ENCODE data around the gene SLC27A3. TPM values are rescaled to one million over a fixed set of nuclear protein-coding genes. Genes with fewer than 3 reads are reported as not detected.
A peak's percentile ranks its signal among the peaks of the same experiment; 100 is the strongest.

SLC27A3 gene
- polyA plus RNA-seq, 4 donors, result 5.4 to 50.4 (median 16.9) TPM

DNA sequence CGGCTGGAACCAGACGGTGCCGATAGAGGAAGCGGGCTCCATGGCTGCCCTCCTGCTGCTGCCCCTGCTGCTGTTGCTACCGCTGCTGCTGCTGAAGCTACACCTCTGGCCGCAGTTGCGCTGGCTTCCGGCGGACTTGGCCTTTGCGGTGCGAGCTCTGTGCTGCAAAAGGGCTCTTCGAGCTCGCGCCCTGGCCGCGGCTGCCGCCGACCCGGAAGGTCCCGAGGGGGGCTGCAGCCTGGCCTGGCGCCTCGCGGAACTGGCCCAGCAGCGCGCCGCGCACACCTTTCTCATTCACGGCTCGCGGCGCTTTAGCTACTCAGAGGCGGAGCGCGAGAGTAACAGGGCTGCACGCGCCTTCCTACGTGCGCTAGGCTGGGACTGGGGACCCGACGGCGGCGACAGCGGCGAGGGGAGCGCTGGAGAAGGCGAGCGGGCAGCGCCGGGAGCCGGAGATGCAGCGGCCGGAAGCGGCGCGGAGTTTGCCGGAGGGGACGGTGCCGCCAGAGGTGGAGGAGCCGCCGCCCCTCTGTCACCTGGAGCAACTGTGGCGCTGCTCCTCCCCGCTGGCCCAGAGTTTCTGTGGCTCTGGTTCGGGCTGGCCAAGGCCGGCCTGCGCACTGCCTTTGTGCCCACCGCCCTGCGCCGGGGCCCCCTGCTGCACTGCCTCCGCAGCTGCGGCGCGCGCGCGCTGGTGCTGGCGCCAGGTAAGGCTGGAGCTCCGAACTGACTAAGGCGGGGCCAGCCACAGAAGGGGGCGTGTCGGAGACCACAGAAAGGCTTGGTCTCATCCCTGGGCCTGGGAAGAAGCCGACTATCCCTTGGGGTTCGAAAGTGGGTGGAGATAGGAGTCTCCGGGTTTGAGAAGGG, 486 bp downstream of the SLC27A3 start:
- WGBS, 3 donors, result 0% methylated on average over 63 to 83 of the region's 83 CpGs
- H3K4me1 ChIP-seq (ENCODE audit: control insufficient read depth in 3 of 3, insufficient read depth in 2 of 3, low read depth in 1 of 3, low read length in 2 of 3), result peaks cover 0 to 28% (median 11%) of the 10 kb centered on the region in 3 donors

DNA sequence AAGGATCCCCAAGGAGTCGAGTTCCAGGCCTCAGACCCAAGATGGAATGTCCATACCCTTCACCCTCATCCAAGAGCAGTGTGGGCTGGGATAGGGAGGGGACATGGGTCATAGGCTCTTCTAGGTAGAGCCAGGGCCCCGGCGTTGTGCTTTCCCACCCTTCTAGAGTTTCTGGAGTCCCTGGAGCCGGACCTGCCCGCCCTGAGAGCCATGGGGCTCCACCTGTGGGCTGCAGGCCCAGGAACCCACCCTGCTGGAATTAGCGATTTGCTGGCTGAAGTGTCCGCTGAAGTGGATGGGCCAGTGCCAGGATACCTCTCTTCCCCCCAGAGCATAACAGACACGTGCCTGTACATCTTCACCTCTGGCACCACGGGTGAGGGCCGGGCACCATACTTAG, 1.1 kb downstream of the SLC27A3 start:
- no peaks in the 10 kb centered on the region for H3K9me3 ChIP-seq (ENCODE audit: control insufficient read depth in 2 of 2, insufficient read depth in 1 of 2, low read depth in 1 of 2, low read length in 1 of 2)
- peaks cover 0 to 28% (median 11%) of the 10 kb centered on the region in 3 donors for H3K4me1 ChIP-seq (ENCODE audit: control insufficient read depth in 3 of 3, insufficient read depth in 2 of 3, low read depth in 1 of 3, low read length in 2 of 3)
- peak overlapping the region; percentile 60 to 79 (median 60) for H3K4me3 ChIP-seq (ENCODE audit: low read depth in 1 of 3, low read length in 3 of 3)
- no peaks in the 10 kb centered on the region for H3K27me3 ChIP-seq (ENCODE audit: control insufficient read depth in 3 of 3, insufficient read depth in 3 of 3, low read length in 3 of 3)
- peak overlapping the region in 2 of 3 donors; percentile 83 to 86 for H3K27ac ChIP-seq (ENCODE audit: low read depth in 1 of 3, low read length in 2 of 3)
- 54 to 65% (median 62%) methylated on average over 8 to 10 of the region's 10 CpGs for WGBS, 3 donors
- DNase-seq, result no peak
- H3K36me3 ChIP-seq (ENCODE audit: control insufficient read depth in 3 of 3, insufficient read depth in 2 of 3, low read depth in 1 of 3, low read length in 3 of 3), result peaks cover 0 to 67% (median 0%) of the 10 kb centered on the region in 3 donors
- FAIRE-seq, result no peak

More for the DNA sequence above, 486 bp downstream of the SLC27A3 start:
- DNase-seq (peak; percentile 64 to 90), FAIRE-seq (no peak)
- Histone ChIP-seq H3K36me3 (ENCODE audit: control insufficient read depth in 3 of 3, insufficient read depth in 2 of 3, low read depth in 1 of 3, low read length in 3 of 3) (peaks cover 0 to 74% (median 0%) of the 10 kb centered on the region in 3 donors), H3K27me3 (ENCODE audit: control insufficient read depth in 3 of 3, insufficient read depth in 3 of 3, low read length in 3 of 3) (no peaks in the 10 kb centered on the region), H3K4me3 (ENCODE audit: low read depth in 1 of 3, low read length in 3 of 3) (peak overlapping the region; percentile 60 to 79 (median 60)), H3K9me3 (ENCODE audit: control insufficient read depth in 2 of 2, insufficient read depth in 1 of 2, low read depth in 1 of 2, low read length in 1 of 2) (no peaks in the 10 kb centered on the region), H3K27ac (ENCODE audit: low read depth in 1 of 3, low read length in 2 of 3) (peak overlapping the region; percentile 43 to 86 (median 83))

GRCh38 chr1:153776845-153777370, 1.7 kb downstream of the SLC27A3 start:
- H3K9me3 ChIP-seq (ENCODE audit: control insufficient read depth in 2 of 2, insufficient read depth in 1 of 2, low read depth in 1 of 2, low read length in 1 of 2), result no peaks in the 10 kb centered on the region
- no peaks in the 10 kb centered on the region for H3K27me3 ChIP-seq (ENCODE audit: control insufficient read depth in 3 of 3, insufficient read depth in 3 of 3, low read length in 3 of 3)
- DNase-seq (no peak), FAIRE-seq (no peak)
- no peak overlapping the region for H3K27ac ChIP-seq (ENCODE audit: low read depth in 1 of 3, low read length in 2 of 3)
- H3K4me3 ChIP-seq (ENCODE audit: low read depth in 1 of 3, low read length in 3 of 3), result no peak overlapping the region
- H3K36me3 ChIP-seq (ENCODE audit: control insufficient read depth in 3 of 3, insufficient read depth in 2 of 3, low read depth in 1 of 3, low read length in 3 of 3), result peaks cover 0 to 62% (median 0%) of the 10 kb centered on the region in 3 donors
- H3K4me1 ChIP-seq (ENCODE audit: control insufficient read depth in 3 of 3, insufficient read depth in 2 of 3, low read depth in 1 of 3, low read length in 2 of 3), result peaks cover 0 to 28% (median 11%) of the 10 kb centered on the region in 3 donors
- 86 to 90% (median 90%) methylated on average over 10 of the region's 10 CpGs for WGBS, 3 donors

- peaks cover 0 to 54% (median 0%) of the 10 kb centered on the region in 3 donors for H3K36me3 ChIP-seq (ENCODE audit: control insufficient read depth in 3 of 3, insufficient read depth in 2 of 3, low read depth in 1 of 3, low read length in 3 of 3)
- no peak for DNase-seq
- H3K4me1 ChIP-seq (ENCODE audit: control insufficient read depth in 3 of 3, insufficient read depth in 2 of 3, low read depth in 1 of 3, low read length in 2 of 3), result peaks cover 0 to 28% (median 11%) of the 10 kb centered on the region in 3 donors
- FAIRE-seq, result no peak
- WGBS, 3 donors, result 80 to 92% (median 91%) methylated on average over 7 of the region's 7 CpGs
- H3K27ac ChIP-seq (ENCODE audit: low read depth in 1 of 3, low read length in 2 of 3), result no peak overlapping the region
- no peaks in the 10 kb centered on the region for H3K27me3 ChIP-seq (ENCODE audit: control insufficient read depth in 3 of 3, insufficient read depth in 3 of 3, low read length in 3 of 3)
- H3K9me3 ChIP-seq (ENCODE audit: control insufficient read depth in 2 of 2, insufficient read depth in 1 of 2, low read depth in 1 of 2, low read length in 1 of 2), result no peaks in the 10 kb centered on the region
- H3K4me3 ChIP-seq (ENCODE audit: low read depth in 1 of 3, low read length in 3 of 3), result no peak overlapping the region
Observed at GRCh38 chr1:153777648-153778047, 2.4 kb downstream of the SLC27A3 start.

DNA sequence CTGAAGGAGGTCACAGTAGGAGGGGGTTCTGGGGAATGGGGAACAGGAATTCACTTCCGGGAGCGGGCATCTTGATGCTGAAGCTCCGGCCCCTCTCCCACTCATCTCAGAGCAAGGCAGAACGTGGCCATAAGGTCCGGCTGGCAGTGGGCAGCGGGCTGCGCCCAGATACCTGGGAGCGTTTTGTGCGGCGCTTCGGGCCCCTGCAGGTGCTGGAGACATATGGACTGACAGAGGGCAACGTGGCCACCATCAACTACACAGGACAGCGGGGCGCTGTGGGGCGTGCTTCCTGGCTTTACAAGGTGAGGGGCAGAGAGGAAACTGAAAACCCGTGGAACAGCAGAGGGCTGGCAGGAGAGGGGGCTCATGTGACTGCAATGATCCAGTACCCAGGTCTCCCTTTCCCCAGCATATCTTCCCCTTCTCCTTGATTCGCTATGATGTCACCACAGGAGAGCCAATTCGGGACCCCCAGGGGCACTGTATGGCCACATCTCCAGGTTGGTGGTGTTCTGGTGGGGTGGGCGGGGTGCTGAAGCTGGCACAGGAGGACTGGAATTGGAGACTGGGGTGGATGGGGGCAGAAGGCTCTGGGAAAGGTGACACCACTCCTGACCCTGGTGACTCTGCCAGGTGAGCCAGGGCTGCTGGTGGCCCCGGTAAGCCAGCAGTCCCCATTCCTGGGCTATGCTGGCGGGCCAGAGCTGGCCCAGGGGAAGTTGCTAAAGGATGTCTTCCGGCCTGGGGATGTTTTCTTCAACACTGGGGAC, 3.0 kb downstream of the SLC27A3 start:
- 92 to 97% (median 96%) methylated on average over 22 of the region's 22 CpGs for WGBS, 3 donors
- H3K27me3 ChIP-seq (ENCODE audit: control insufficient read depth in 3 of 3, insufficient read depth in 3 of 3, low read length in 3 of 3), result no peaks in the 10 kb centered on the region
- no peak overlapping the region for H3K4me3 ChIP-seq (ENCODE audit: low read depth in 1 of 3, low read length in 3 of 3)
- DNase-seq, result no peak
- no peaks in the 10 kb centered on the region for H3K9me3 ChIP-seq (ENCODE audit: control insufficient read depth in 2 of 2, insufficient read depth in 1 of 2, low read depth in 1 of 2, low read length in 1 of 2)
- H3K27ac ChIP-seq (ENCODE audit: low read depth in 1 of 3, low read length in 2 of 3), result no peak overlapping the region
- FAIRE-seq, result no peak
- H3K4me1 ChIP-seq (ENCODE audit: control insufficient read depth in 3 of 3, insufficient read depth in 2 of 3, low read depth in 1 of 3, low read length in 2 of 3), result peaks cover 2 to 32% (median 13%) of the 10 kb centered on the region in 3 donors
- H3K36me3 ChIP-seq (ENCODE audit: control insufficient read depth in 3 of 3, insufficient read depth in 2 of 3, low read depth in 1 of 3, low read length in 3 of 3), result peaks cover 0 to 48% (median 0%) of the 10 kb centered on the region in 3 donors

GRCh38 chr1:153778824-153779519, 3.8 kb downstream of the SLC27A3 start:
- Histone ChIP-seq H3K4me3 (ENCODE audit: low read depth in 1 of 3, low read length in 3 of 3) (no peak overlapping the region), H3K36me3 (ENCODE audit: control insufficient read depth in 3 of 3, insufficient read depth in 2 of 3, low read depth in 1 of 3, low read length in 3 of 3) (peaks cover 0 to 42% (median 0%) of the 10 kb centered on the region in 3 donors), H3K27me3 (ENCODE audit: control insufficient read depth in 3 of 3, insufficient read depth in 3 of 3, low read length in 3 of 3) (no peaks in the 10 kb centered on the region), H3K9me3 (ENCODE audit: control insufficient read depth in 2 of 2, insufficient read depth in 1 of 2, low read depth in 1 of 2, low read length in 1 of 2) (no peaks in the 10 kb centered on the region), H3K27ac (ENCODE audit: low read depth in 1 of 3, low read length in 2 of 3) (no peak overlapping the region), H3K4me1 (ENCODE audit: control insufficient read depth in 3 of 3, insufficient read depth in 2 of 3, low read depth in 1 of 3, low read length in 2 of 3) (peaks cover 2 to 32% (median 13%) of the 10 kb centered on the region in 3 donors)
- DNase-seq (no peak), FAIRE-seq (no peak)
- WGBS, 3 donors, result 83 to 91% (median 88%) methylated on average over 17 to 18 of the region's 18 CpGs

DNA sequence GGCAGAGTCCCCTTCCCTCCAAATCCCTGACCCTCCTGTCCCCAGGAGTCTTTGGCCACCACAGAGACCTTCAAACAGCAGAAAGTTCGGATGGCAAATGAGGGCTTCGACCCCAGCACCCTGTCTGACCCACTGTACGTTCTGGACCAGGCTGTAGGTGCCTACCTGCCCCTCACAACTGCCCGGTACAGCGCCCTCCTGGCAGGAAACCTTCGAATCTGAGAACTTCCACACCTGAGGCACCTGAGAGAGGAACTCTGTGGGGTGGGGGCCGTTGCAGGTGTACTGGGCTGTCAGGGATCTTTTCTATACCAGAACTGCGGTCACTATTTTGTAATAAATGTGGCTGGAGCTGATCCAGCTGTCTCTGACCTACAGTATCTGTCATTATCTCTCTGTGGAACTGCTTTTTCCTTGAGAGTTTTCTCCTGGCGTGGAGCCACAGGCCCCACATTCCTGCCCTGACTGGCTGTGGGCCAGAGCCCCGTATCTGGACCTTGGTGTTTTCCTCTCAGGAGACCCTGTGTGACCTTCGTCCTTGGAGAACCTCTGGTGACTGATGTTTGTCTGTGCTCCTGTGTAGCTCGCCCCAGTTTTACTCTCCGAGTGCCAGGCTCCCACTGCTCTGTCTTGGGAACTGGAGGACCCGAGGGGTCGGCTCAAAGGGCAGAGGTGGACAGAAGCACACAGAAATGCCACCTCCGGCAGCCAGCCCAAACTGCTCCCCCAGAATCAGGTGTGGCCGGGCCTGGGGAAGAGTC, 4.8 kb downstream of the SLC27A3 start:
- H3K9me3 ChIP-seq (ENCODE audit: control insufficient read depth in 2 of 2, insufficient read depth in 1 of 2, low read depth in 1 of 2, low read length in 1 of 2), result no peaks in the 10 kb centered on the region
- H3K36me3 ChIP-seq (ENCODE audit: control insufficient read depth in 3 of 3, insufficient read depth in 2 of 3, low read depth in 1 of 3, low read length in 3 of 3), result peaks cover 0 to 39% (median 0%) of the 10 kb centered on the region in 3 donors
- no peaks in the 10 kb centered on the region for H3K27me3 ChIP-seq (ENCODE audit: control insufficient read depth in 3 of 3, insufficient read depth in 3 of 3, low read length in 3 of 3)
- WGBS, 3 donors, result 24 to 63% (median 44%) methylated on average over 17 of the region's 17 CpGs
- DNase-seq (peak in 1 of 2 donors; percentile 32), FAIRE-seq (no peak)
- H3K4me1 ChIP-seq (ENCODE audit: control insufficient read depth in 3 of 3, insufficient read depth in 2 of 3, low read depth in 1 of 3, low read length in 2 of 3), result peaks cover 2 to 28% (median 13%) of the 10 kb centered on the region in 3 donors
- H3K27ac ChIP-seq (ENCODE audit: low read depth in 1 of 3, low read length in 2 of 3), result no peak overlapping the region
- H3K4me3 ChIP-seq (ENCODE audit: low read depth in 1 of 3, low read length in 3 of 3), result no peak overlapping the region

Data from small intestine (tissue), 7 donors.